Parathyroid adenoma (tissue), 2 donors: ENCODE results near the gene GRIK4.

Experiments used
- H2AFZ ChIP-seq: fragments of 300-600 bp; sonication (generic); one replicate; pipeline ENCODE4 v1.7.0; 2017; ENCODE audit warnings: antibody characterized with exemption, mild to moderate bottlenecking
- H3K27ac ChIP-seq: fragments of 300-600 bp; sonication (generic); one replicate; pipeline ENCODE4 v1.7.0; 2017
- H3K27me3 ChIP-seq: fragments of 300-600 bp; sonication (generic); one replicate; pipeline ENCODE4 v1.7.0; 2017; ENCODE audit warnings: low read length; ENCODE audit not compliant: control insufficient read depth, insufficient read depth
- H3K36me3 ChIP-seq: fragments of 300-600 bp; sonication (generic); one replicate; pipeline ENCODE4 v1.7.0; 2017; ENCODE audit warnings: low read length; ENCODE audit not compliant: control insufficient read depth, insufficient read depth
- H3K4me1 ChIP-seq: fragments of 300-600 bp; sonication (generic); one replicate; pipeline ENCODE4 v1.7.0; 2017; ENCODE audit warnings: control low read depth
- H3K4me2 ChIP-seq: fragments of 300-600 bp; sonication (generic); one replicate; pipeline ENCODE4 v1.7.0; 2017; ENCODE audit warnings: low read length
- H3K4me3 ChIP-seq: fragments of 300-600 bp; sonication (generic); one replicate; pipeline ENCODE4 v1.7.0; 2017; ENCODE audit warnings: low read depth, low read length
- H3K79me2 ChIP-seq: fragments of 300-600 bp; sonication (generic); one replicate; pipeline ENCODE4 v1.7.0; 2017; ENCODE audit warnings: control low read depth
- H3K9ac ChIP-seq: fragments of 300-600 bp; sonication (generic); one replicate; pipeline ENCODE4 v1.7.0; 2017; ENCODE audit warnings: mild to moderate bottlenecking
- H3K9me3 ChIP-seq: fragments of 300-600 bp; sonication (generic); one replicate; pipeline ENCODE4 v1.7.0; 2017; ENCODE audit warnings: low read length; ENCODE audit not compliant: control insufficient read depth
- CTCF ChIP-seq: fragments of 300-600 bp; sonication (generic); IDR thresholded peaks from one replicate; pipeline ENCODE4 v1.7.0; 2017; ENCODE audit warnings: antibody characterized with exemption, mild to moderate bottlenecking
- donor health status: primary hyperparathyroidism.

GRIK4 gene

GRCh38 chr11:120835601-120836228 lies 324.2 kb downstream of the GRIK4 start:
- no peaks in the 10 kb centered on the region for H3K9me3 ChIP-seq
- H3K4me3 ChIP-seq = no peak overlapping the region
- no peak for TF ChIP-seq CTCF
- no peak overlapping the region for H2AFZ ChIP-seq
- H3K4me2 ChIP-seq = no peak overlapping the region
- no peaks in the 10 kb centered on the region for H3K79me2 ChIP-seq
- H3K27me3 ChIP-seq = no peaks in the 10 kb centered on the region
- no peak overlapping the region for H3K9ac ChIP-seq
- no peaks in the 10 kb centered on the region for H3K36me3 ChIP-seq
- no peaks in the 10 kb centered on the region for H3K4me1 ChIP-seq
- no peak overlapping the region for H3K27ac ChIP-seq

- H3K4me2 ChIP-seq = no peak overlapping the region
- H3K79me2 ChIP-seq = no peaks in the 10 kb centered on the region
- no peak overlapping the region for H3K9ac ChIP-seq
- H3K27me3 ChIP-seq = no peaks in the 10 kb centered on the region
- no peak overlapping the region for H2AFZ ChIP-seq
- no peak for TF ChIP-seq CTCF
- no peaks in the 10 kb centered on the region for H3K9me3 ChIP-seq
- no peak overlapping the region for H3K4me3 ChIP-seq
- no peak overlapping the region for H3K27ac ChIP-seq
- H3K4me1 ChIP-seq = no peaks in the 10 kb centered on the region
- no peaks in the 10 kb centered on the region for H3K36me3 ChIP-seq
Observed at GRCh38 chr11:120837696-120838095, 326.1 kb downstream of the GRIK4 start.

GRCh38 chr11:120839201-120839600 lies 327.7 kb downstream of the GRIK4 start:
- Histone ChIP-seq H3K4me3 (no peak overlapping the region), H3K27me3 (no peaks in the 10 kb centered on the region), H3K9me3 (no peaks in the 10 kb centered on the region), H3K36me3 (no peaks in the 10 kb centered on the region), H3K9ac (no peak overlapping the region), H3K4me2 (no peak overlapping the region), H3K4me1 (no peaks in the 10 kb centered on the region), H2AFZ (no peak overlapping the region), H3K27ac (no peak overlapping the region), H3K79me2 (no peaks in the 10 kb centered on the region)
- no peak for TF ChIP-seq CTCF

- H3K9ac ChIP-seq = no peak overlapping the region
- H3K4me2 ChIP-seq = no peak overlapping the region
- no peaks in the 10 kb centered on the region for H3K79me2 ChIP-seq
- no peak overlapping the region for H2AFZ ChIP-seq
- no peaks in the 10 kb centered on the region for H3K9me3 ChIP-seq
- H3K36me3 ChIP-seq = no peaks in the 10 kb centered on the region
- H3K4me3 ChIP-seq = no peak overlapping the region
- H3K27me3 ChIP-seq = no peaks in the 10 kb centered on the region
- H3K4me1 ChIP-seq = no peaks in the 10 kb centered on the region
- no peak overlapping the region for H3K27ac ChIP-seq
- no peak for TF ChIP-seq CTCF
Observed at GRCh38 chr11:120839846-120840402, 328.4 kb downstream of the GRIK4 start.

- no peak for TF ChIP-seq CTCF
- H3K27me3 ChIP-seq = no peaks in the 10 kb centered on the region
- no peak overlapping the region for H2AFZ ChIP-seq
- H3K4me2 ChIP-seq = no peak overlapping the region
- no peaks in the 10 kb centered on the region for H3K79me2 ChIP-seq
- H3K9me3 ChIP-seq = no peaks in the 10 kb centered on the region
- no peak overlapping the region for H3K27ac ChIP-seq
- no peak overlapping the region for H3K9ac ChIP-seq
- H3K36me3 ChIP-seq = no peaks in the 10 kb centered on the region
- no peak overlapping the region for H3K4me3 ChIP-seq
- no peaks in the 10 kb centered on the region for H3K4me1 ChIP-seq
Observed at GRCh38 chr11:120840661-120841060, 329.1 kb downstream of the GRIK4 start.
